DOHH2 (cell line): ENCODE data around the gene EPB41L5.

Experiments
- EZH2phosphoT487 ChIP-seq: fragments of 200-600 bp; sonication (generic); IDR thresholded peaks from 2 replicates; pipeline ENCODE4 v1.6.1; 2017; ENCODE audit warnings: borderline replicate concordance, mild to moderate bottlenecking, antibody characterized with exemption, low read length, moderate library complexity, mixed read lengths
- TF ChIP-seq, protein P1 (sequence below): fragments of 200-600 bp; sonication (generic); IDR thresholded peaks from one replicate; pipeline ENCODE4 v1.5.1; 2014; ENCODE audit warnings: antibody characterized with exemption, mild to moderate bottlenecking, low read depth, low read length; ENCODE audit not compliant: poor library complexity, severe bottlenecking

DNA sequence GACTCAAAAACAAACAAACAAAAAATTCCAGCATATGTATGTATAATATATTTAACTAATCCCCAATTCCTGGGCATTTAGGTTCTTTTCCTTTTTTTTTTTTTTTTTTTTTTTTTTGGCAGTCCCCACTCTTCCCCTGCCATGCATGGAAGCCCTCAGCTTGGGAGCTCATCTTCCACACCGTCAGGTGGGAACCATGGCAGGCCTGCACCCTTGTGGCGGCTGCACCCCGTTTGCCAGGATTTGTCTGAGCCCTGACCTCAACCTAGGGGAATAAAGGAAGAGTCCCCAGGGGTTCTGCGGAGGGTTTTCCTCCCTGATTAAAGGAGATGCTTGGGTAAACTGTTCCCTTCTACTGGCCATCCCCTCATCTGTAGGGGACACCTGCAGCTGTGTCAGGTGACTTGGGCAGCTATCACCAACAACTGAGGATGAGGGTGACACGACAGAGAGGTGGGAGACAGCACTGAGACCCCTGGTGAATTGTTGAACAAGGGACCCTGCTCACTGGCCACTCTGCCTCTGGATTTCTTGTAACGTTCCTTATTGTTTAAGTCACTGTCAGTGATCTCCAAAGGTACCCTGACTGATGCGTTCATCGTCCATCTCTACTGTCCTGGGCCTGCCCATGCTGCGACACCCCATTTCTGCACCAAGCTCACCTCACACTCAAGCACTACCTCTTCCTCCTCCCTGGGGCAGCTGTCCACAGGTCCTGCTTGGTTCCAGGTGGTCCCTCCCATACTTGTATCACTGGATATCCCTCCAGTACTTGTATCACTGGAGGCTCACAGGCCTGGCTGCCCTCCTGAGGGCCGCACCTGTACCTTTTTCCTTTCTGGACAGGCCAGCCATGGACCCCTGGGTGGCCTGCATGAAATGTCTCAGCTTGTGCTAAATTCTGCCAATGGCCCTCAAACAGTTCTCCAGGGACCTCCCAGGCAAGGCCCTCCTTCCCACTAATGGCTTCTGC, 195.8 kb downstream of the EPB41L5 start:
- TF ChIP-seq, protein P1, sequence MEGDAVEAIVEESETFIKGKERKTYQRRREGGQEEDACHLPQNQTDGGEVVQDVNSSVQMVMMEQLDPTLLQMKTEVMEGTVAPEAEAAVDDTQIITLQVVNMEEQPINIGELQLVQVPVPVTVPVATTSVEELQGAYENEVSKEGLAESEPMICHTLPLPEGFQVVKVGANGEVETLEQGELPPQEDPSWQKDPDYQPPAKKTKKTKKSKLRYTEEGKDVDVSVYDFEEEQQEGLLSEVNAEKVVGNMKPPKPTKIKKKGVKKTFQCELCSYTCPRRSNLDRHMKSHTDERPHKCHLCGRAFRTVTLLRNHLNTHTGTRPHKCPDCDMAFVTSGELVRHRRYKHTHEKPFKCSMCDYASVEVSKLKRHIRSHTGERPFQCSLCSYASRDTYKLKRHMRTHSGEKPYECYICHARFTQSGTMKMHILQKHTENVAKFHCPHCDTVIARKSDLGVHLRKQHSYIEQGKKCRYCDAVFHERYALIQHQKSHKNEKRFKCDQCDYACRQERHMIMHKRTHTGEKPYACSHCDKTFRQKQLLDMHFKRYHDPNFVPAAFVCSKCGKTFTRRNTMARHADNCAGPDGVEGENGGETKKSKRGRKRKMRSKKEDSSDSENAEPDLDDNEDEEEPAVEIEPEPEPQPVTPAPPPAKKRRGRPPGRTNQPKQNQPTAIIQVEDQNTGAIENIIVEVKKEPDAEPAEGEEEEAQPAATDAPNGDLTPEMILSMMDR, result no peak
- TF ChIP-seq EZH2phosphoT487, result no peak
